Measurements from ENCODE around the gene PCDH12.

The PCDH12 gene

DNA sequence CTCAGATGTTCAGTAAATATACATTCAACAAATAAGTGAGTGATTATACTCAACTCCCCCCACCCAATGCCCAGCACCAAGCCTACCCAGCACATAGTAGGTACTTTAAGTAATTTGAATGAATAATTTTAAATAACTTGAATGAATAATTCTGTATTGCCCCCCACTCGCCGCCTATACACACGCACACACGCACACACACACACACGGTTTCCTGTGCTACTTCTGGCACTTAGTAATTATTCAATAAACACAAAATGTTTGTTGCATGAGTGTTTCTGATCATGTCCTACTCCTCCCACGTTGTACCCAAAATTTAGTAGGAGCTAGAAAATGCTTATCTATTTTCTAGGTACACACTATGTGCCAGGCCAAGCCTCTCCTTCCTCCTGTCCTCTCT, 16.2 kb downstream of the PCDH12 start:
- no peak for DNase-seq
- H3K9me3 ChIP-seq (ENCODE audit: control insufficient read depth, low read length), result no peaks in the 10 kb centered on the region
- no peaks in the 10 kb centered on the region for H3K27me3 ChIP-seq (replicated peaks; ENCODE audit: control insufficient read depth, insufficient read depth, low read length, poor library complexity, severe bottlenecking)
- no peak overlapping the region for H3K4me3 ChIP-seq (ENCODE audit: insufficient read depth, low read depth, low read length, poor library complexity, severe bottlenecking)
- no peaks in the 10 kb centered on the region for H3K4me1 ChIP-seq (ENCODE audit: control insufficient read depth, insufficient read depth, low read length, poor library complexity, severe bottlenecking)
- H3K36me3 ChIP-seq (ENCODE audit: control insufficient read depth, insufficient read depth, low read length), result peaks cover 22% of the 10 kb centered on the region
- H3K27ac ChIP-seq (ENCODE audit: insufficient read depth, low read length, poor library complexity, severe bottlenecking), result no peak overlapping the region

DNA sequence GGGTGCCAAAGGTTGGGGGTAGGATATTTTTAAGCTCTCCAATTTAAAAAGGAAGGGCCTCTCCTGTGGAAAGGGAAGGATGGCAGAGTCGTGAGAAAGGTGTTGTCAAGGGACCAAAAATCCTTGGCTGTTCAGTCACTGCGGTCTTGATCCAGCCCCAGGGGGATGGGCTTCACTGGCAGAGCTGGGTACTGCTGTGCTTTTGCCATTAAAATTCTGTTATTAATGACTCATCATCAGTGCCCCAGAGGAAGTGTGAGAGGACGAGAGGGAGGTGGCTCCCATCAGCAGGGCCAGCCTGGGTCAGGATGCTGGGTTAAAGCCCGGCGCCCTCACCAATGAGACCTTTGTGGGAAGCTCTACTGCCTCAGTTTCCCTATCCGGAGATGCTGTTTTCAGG, 16.7 kb downstream of the PCDH12 start:
- Histone ChIP-seq H3K36me3 (ENCODE audit: control insufficient read depth, insufficient read depth, low read length) (peaks cover 27% of the 10 kb centered on the region), H3K27ac (ENCODE audit: insufficient read depth, low read length, poor library complexity, severe bottlenecking) (no peak overlapping the region), H3K27me3 (replicated peaks; ENCODE audit: control insufficient read depth, insufficient read depth, low read length, poor library complexity, severe bottlenecking) (no peaks in the 10 kb centered on the region), H3K9me3 (ENCODE audit: control insufficient read depth, low read length) (no peaks in the 10 kb centered on the region), H3K4me1 (ENCODE audit: control insufficient read depth, insufficient read depth, low read length, poor library complexity, severe bottlenecking) (no peaks in the 10 kb centered on the region), H3K4me3 (ENCODE audit: insufficient read depth, low read depth, low read length, poor library complexity, severe bottlenecking) (no peak overlapping the region)
- no peak for DNase-seq

- Histone ChIP-seq H3K27ac (ENCODE audit: insufficient read depth, low read length, poor library complexity, severe bottlenecking) (no peak overlapping the region), H3K4me3 (ENCODE audit: insufficient read depth, low read depth, low read length, poor library complexity, severe bottlenecking) (no peak overlapping the region), H3K36me3 (ENCODE audit: control insufficient read depth, insufficient read depth, low read length) (peaks cover 30% of the 10 kb centered on the region), H3K4me1 (ENCODE audit: control insufficient read depth, insufficient read depth, low read length, poor library complexity, severe bottlenecking) (no peaks in the 10 kb centered on the region), H3K27me3 (replicated peaks; ENCODE audit: control insufficient read depth, insufficient read depth, low read length, poor library complexity, severe bottlenecking) (no peaks in the 10 kb centered on the region), H3K9me3 (ENCODE audit: control insufficient read depth, low read length) (no peaks in the 10 kb centered on the region)
- no peak for DNase-seq
Measured at GRCh38 chr5:141940695-141941271, 17.2 kb downstream of the PCDH12 start.

GRCh38 chr5:141935538-141935937, 22.5 kb downstream of the PCDH12 start:
- Histone ChIP-seq H3K36me3 (ENCODE audit: control insufficient read depth, insufficient read depth, low read length) (peaks cover 73% of the 10 kb centered on the region), H3K4me3 (ENCODE audit: insufficient read depth, low read depth, low read length, poor library complexity, severe bottlenecking) (no peak overlapping the region), H3K27ac (ENCODE audit: insufficient read depth, low read length, poor library complexity, severe bottlenecking) (no peak overlapping the region)

GRCh38 chr5:141934099-141934844, 23.7 kb downstream of the PCDH12 start:
- Histone ChIP-seq H3K27me3 (replicated peaks; ENCODE audit: control insufficient read depth, insufficient read depth, low read length, poor library complexity, severe bottlenecking) (no peaks in the 10 kb centered on the region), H3K9me3 (ENCODE audit: control insufficient read depth, low read length) (no peaks in the 10 kb centered on the region), H3K27ac (ENCODE audit: insufficient read depth, low read length, poor library complexity, severe bottlenecking) (no peak overlapping the region), H3K36me3 (ENCODE audit: control insufficient read depth, insufficient read depth, low read length) (peaks cover 77% of the 10 kb centered on the region), H3K4me3 (ENCODE audit: insufficient read depth, low read depth, low read length, poor library complexity, severe bottlenecking) (no peak overlapping the region), H3K4me1 (ENCODE audit: control insufficient read depth, insufficient read depth, low read length, poor library complexity, severe bottlenecking) (no peaks in the 10 kb centered on the region)
- DNase-seq, result no peak

More at GRCh38 chr5:141935538-141935937, 22.5 kb downstream of the PCDH12 start:
- Histone ChIP-seq H3K9me3 (ENCODE audit: control insufficient read depth, low read length) (no peaks in the 10 kb centered on the region), H3K27me3 (replicated peaks; ENCODE audit: control insufficient read depth, insufficient read depth, low read length, poor library complexity, severe bottlenecking) (no peaks in the 10 kb centered on the region), H3K4me1 (ENCODE audit: control insufficient read depth, insufficient read depth, low read length, poor library complexity, severe bottlenecking) (no peaks in the 10 kb centered on the region)
- no peak for DNase-seq

GRCh38 chr5:141933151-141933550, 24.9 kb downstream of the PCDH12 start:
- Histone ChIP-seq H3K9me3 (ENCODE audit: control insufficient read depth, low read length) (no peaks in the 10 kb centered on the region), H3K36me3 (ENCODE audit: control insufficient read depth, insufficient read depth, low read length) (peaks cover 81% of the 10 kb centered on the region), H3K27ac (ENCODE audit: insufficient read depth, low read length, poor library complexity, severe bottlenecking) (no peak overlapping the region), H3K27me3 (replicated peaks; ENCODE audit: control insufficient read depth, insufficient read depth, low read length, poor library complexity, severe bottlenecking) (no peaks in the 10 kb centered on the region), H3K4me3 (ENCODE audit: insufficient read depth, low read depth, low read length, poor library complexity, severe bottlenecking) (no peak overlapping the region), H3K4me1 (ENCODE audit: control insufficient read depth, insufficient read depth, low read length, poor library complexity, severe bottlenecking) (no peaks in the 10 kb centered on the region)
- DNase-seq, result no peak

- H3K9me3 ChIP-seq (ENCODE audit: control insufficient read depth, low read length), result no peaks in the 10 kb centered on the region
- no peaks in the 10 kb centered on the region for H3K27me3 ChIP-seq (replicated peaks; ENCODE audit: control insufficient read depth, insufficient read depth, low read length, poor library complexity, severe bottlenecking)
- peaks cover 87% of the 10 kb centered on the region for H3K36me3 ChIP-seq (ENCODE audit: control insufficient read depth, insufficient read depth, low read length)
- no peak overlapping the region for H3K27ac ChIP-seq (ENCODE audit: insufficient read depth, low read length, poor library complexity, severe bottlenecking)
- H3K4me3 ChIP-seq (ENCODE audit: insufficient read depth, low read depth, low read length, poor library complexity, severe bottlenecking), result no peak overlapping the region
- H3K4me1 ChIP-seq (ENCODE audit: control insufficient read depth, insufficient read depth, low read length, poor library complexity, severe bottlenecking), result no peaks in the 10 kb centered on the region
- DNase-seq, result no peak
Measured at GRCh38 chr5:141931694-141932093, 26.3 kb downstream of the PCDH12 start.

GRCh38 chr5:141929398-141930058, 28.5 kb downstream of the PCDH12 start:
- H3K27ac ChIP-seq (ENCODE audit: insufficient read depth, low read length, poor library complexity, severe bottlenecking), result no peak overlapping the region
- no peak for DNase-seq
- no peaks in the 10 kb centered on the region for H3K27me3 ChIP-seq (replicated peaks; ENCODE audit: control insufficient read depth, insufficient read depth, low read length, poor library complexity, severe bottlenecking)
- H3K4me1 ChIP-seq (ENCODE audit: control insufficient read depth, insufficient read depth, low read length, poor library complexity, severe bottlenecking), result peaks cover under 1% of the 10 kb centered on the region
- H3K9me3 ChIP-seq (ENCODE audit: control insufficient read depth, low read length), result no peaks in the 10 kb centered on the region
- H3K36me3 ChIP-seq (ENCODE audit: control insufficient read depth, insufficient read depth, low read length), result peaks cover 76% of the 10 kb centered on the region
- no peak overlapping the region for H3K4me3 ChIP-seq (ENCODE audit: insufficient read depth, low read depth, low read length, poor library complexity, severe bottlenecking)

DNA sequence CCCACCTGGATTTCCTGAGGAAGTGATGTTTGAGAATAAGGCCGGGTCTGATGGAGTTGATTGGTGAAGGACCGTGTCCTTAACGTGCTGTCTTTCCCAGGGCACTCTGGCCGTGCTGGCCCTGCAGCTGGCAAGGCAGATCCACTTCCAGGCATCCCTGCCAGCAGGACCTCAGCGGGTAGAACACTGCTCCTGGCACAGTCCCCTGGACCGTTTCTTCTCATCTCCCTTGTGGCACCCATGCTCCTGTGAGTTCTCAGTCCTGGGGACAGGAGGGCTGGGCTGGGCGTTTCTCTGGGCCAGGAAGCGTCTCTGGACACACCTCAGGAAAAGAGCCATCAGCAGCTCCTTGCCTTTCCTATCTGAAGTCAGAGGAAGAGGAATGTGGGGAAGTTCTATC, 30.0 kb downstream of the PCDH12 start:
- H3K4me1 ChIP-seq (ENCODE audit: control insufficient read depth, insufficient read depth, low read length, poor library complexity, severe bottlenecking), result peaks cover 9% of the 10 kb centered on the region

DNA sequence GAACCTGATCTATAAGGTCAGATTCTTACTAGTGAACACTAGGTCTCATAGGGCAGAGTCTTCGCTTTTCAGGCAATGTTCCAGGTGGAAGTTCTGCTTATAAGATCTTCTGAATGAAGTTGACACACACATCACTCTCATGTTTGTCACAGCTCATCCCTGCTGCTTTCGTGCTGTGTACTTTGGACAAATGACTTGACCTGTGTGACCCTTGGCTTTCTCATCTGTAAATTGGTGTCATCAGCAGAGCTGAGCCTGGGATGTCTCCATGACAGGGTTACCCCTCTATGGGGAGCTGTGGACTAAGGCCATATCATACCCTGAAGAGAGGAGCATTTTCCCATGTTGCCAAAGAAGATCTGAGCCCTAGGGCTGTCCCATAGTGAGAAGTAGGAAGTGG, 31.6 kb downstream of the PCDH12 start:
- Histone ChIP-seq H3K27ac (ENCODE audit: insufficient read depth, low read length, poor library complexity, severe bottlenecking) (no peak overlapping the region), H3K36me3 (ENCODE audit: control insufficient read depth, insufficient read depth, low read length) (peaks cover 53% of the 10 kb centered on the region), H3K9me3 (ENCODE audit: control insufficient read depth, low read length) (no peaks in the 10 kb centered on the region), H3K4me1 (ENCODE audit: control insufficient read depth, insufficient read depth, low read length, poor library complexity, severe bottlenecking) (peaks cover 11% of the 10 kb centered on the region), H3K4me3 (ENCODE audit: insufficient read depth, low read depth, low read length, poor library complexity, severe bottlenecking) (no peak overlapping the region), H3K27me3 (replicated peaks; ENCODE audit: control insufficient read depth, insufficient read depth, low read length, poor library complexity, severe bottlenecking) (no peaks in the 10 kb centered on the region)
- DNase-seq, result no peak

More for the DNA sequence above, 30.0 kb downstream of the PCDH12 start:
- H3K27ac ChIP-seq (ENCODE audit: insufficient read depth, low read length, poor library complexity, severe bottlenecking), result no peak overlapping the region
- H3K27me3 ChIP-seq (replicated peaks; ENCODE audit: control insufficient read depth, insufficient read depth, low read length, poor library complexity, severe bottlenecking), result no peaks in the 10 kb centered on the region
- H3K4me3 ChIP-seq (ENCODE audit: insufficient read depth, low read depth, low read length, poor library complexity, severe bottlenecking), result no peak overlapping the region
- no peak for DNase-seq
- peaks cover 66% of the 10 kb centered on the region for H3K36me3 ChIP-seq (ENCODE audit: control insufficient read depth, insufficient read depth, low read length)
- no peaks in the 10 kb centered on the region for H3K9me3 ChIP-seq (ENCODE audit: control insufficient read depth, low read length)
